HL-60 (cell line): ENCODE measurements around the gene TRIM40.

Experiments
- CTCF ChIP-seq: IDR thresholded peaks from one replicate; pipeline ENCODE4 v1.5.1; 2011; ENCODE audit warnings: low read length, control low read depth, inconsistent platforms; ENCODE audit not compliant: insufficient read depth
- POLR2AphosphoS5 ChIP-seq: IDR thresholded peaks from 2 replicates; pipeline ENCODE4 v1.6.1; 2012; ENCODE audit warnings: low read depth
- REST ChIP-seq: IDR thresholded peaks from 2 replicates; pipeline ENCODE4 v1.6.1; 2012; ENCODE audit warnings: low read depth; ENCODE audit not compliant: insufficient replicate concordance
- SPI1 ChIP-seq: IDR thresholded peaks from 2 replicates; pipeline ENCODE4 v1.6.1; 2012; ENCODE audit warnings: low read depth, mild to moderate bottlenecking, borderline replicate concordance

- TF ChIP-seq CTCF (no peak), REST (no peak), POLR2AphosphoS5 (no peak), SPI1 (no peak)
Measured at GRCh38 chr6:30167101-30167500, 31.2 kb downstream of the TRIM40 start.
